Parathyroid adenoma (tissue), 2 donors: Measurements from ENCODE around the gene FBN2.

ENCODE experiments used
- H2AFZ ChIP-seq: fragments of 300-600 bp; sonication (generic); one replicate; pipeline ENCODE4 v1.7.0; 2017; ENCODE audit warnings: antibody characterized with exemption, mild to moderate bottlenecking
- H3K27ac ChIP-seq: fragments of 300-600 bp; sonication (generic); one replicate; pipeline ENCODE4 v1.7.0; 2017
- H3K27me3 ChIP-seq: fragments of 300-600 bp; sonication (generic); one replicate; pipeline ENCODE4 v1.7.0; 2017; ENCODE audit warnings: low read length; ENCODE audit not compliant: control insufficient read depth, insufficient read depth
- H3K36me3 ChIP-seq: fragments of 300-600 bp; sonication (generic); one replicate; pipeline ENCODE4 v1.7.0; 2017; ENCODE audit warnings: low read length; ENCODE audit not compliant: control insufficient read depth, insufficient read depth
- H3K4me1 ChIP-seq: fragments of 300-600 bp; sonication (generic); one replicate; pipeline ENCODE4 v1.7.0; 2017; ENCODE audit warnings: control low read depth
- H3K4me2 ChIP-seq: fragments of 300-600 bp; sonication (generic); one replicate; pipeline ENCODE4 v1.7.0; 2017; ENCODE audit warnings: low read length
- H3K4me3 ChIP-seq: fragments of 300-600 bp; sonication (generic); one replicate; pipeline ENCODE4 v1.7.0; 2017; ENCODE audit warnings: low read depth, low read length
- H3K79me2 ChIP-seq: fragments of 300-600 bp; sonication (generic); one replicate; pipeline ENCODE4 v1.7.0; 2017; ENCODE audit warnings: control low read depth
- H3K9ac ChIP-seq: fragments of 300-600 bp; sonication (generic); one replicate; pipeline ENCODE4 v1.7.0; 2017; ENCODE audit warnings: mild to moderate bottlenecking
- H3K9me3 ChIP-seq: fragments of 300-600 bp; sonication (generic); one replicate; pipeline ENCODE4 v1.7.0; 2017; ENCODE audit warnings: low read length; ENCODE audit not compliant: control insufficient read depth
- TF ChIP-seq, protein P1 (sequence below): fragments of 300-600 bp; sonication (generic); IDR thresholded peaks from one replicate; pipeline ENCODE4 v1.7.0; 2017; ENCODE audit warnings: antibody characterized with exemption, mild to moderate bottlenecking
- donor health status: primary hyperparathyroidism.

Gene FBN2

GRCh38 chr5:128338649-128339048 lies 199.4 kb downstream of the FBN2 start:
- Histone ChIP-seq H2AFZ (no peak overlapping the region), H3K4me2 (no peak overlapping the region), H3K9ac (no peak overlapping the region), H3K36me3 (no peaks in the 10 kb centered on the region), H3K79me2 (no peaks in the 10 kb centered on the region), H3K27me3 (no peaks in the 10 kb centered on the region), H3K27ac (no peak overlapping the region), H3K9me3 (no peaks in the 10 kb centered on the region), H3K4me1 (no peaks in the 10 kb centered on the region), H3K4me3 (no peak overlapping the region)
- TF ChIP-seq, protein P1, sequence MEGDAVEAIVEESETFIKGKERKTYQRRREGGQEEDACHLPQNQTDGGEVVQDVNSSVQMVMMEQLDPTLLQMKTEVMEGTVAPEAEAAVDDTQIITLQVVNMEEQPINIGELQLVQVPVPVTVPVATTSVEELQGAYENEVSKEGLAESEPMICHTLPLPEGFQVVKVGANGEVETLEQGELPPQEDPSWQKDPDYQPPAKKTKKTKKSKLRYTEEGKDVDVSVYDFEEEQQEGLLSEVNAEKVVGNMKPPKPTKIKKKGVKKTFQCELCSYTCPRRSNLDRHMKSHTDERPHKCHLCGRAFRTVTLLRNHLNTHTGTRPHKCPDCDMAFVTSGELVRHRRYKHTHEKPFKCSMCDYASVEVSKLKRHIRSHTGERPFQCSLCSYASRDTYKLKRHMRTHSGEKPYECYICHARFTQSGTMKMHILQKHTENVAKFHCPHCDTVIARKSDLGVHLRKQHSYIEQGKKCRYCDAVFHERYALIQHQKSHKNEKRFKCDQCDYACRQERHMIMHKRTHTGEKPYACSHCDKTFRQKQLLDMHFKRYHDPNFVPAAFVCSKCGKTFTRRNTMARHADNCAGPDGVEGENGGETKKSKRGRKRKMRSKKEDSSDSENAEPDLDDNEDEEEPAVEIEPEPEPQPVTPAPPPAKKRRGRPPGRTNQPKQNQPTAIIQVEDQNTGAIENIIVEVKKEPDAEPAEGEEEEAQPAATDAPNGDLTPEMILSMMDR, result no peak

DNA sequence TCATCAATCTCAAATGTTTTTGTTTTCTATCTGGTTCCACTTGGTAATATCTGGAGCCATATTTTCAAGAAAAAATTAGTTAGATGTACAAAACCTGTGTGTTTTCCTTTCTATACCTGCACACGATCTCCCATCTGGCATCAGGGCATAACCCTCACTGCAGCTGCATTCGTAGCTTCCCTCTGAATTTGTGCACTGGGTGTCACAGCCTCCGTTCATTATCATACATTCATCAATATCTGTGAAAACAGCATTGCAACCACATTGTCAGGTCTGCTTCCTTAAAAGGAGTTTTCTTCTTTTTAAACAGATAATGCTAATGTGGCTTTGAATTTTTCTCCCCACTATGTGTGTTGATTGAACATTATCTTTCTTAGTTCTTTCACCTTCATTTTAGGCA lies 202.7 kb downstream of the FBN2 start:
- TF ChIP-seq, protein P1, result no peak
- no peaks in the 10 kb centered on the region for H3K36me3 ChIP-seq
- no peak overlapping the region for H2AFZ ChIP-seq
- H3K4me2 ChIP-seq, result no peak overlapping the region
- no peak overlapping the region for H3K9ac ChIP-seq
- no peak overlapping the region for H3K27ac ChIP-seq
- H3K4me1 ChIP-seq, result no peaks in the 10 kb centered on the region
- H3K27me3 ChIP-seq, result no peaks in the 10 kb centered on the region
- H3K79me2 ChIP-seq, result no peaks in the 10 kb centered on the region
- no peak overlapping the region for H3K4me3 ChIP-seq
- no peaks in the 10 kb centered on the region for H3K9me3 ChIP-seq

DNA sequence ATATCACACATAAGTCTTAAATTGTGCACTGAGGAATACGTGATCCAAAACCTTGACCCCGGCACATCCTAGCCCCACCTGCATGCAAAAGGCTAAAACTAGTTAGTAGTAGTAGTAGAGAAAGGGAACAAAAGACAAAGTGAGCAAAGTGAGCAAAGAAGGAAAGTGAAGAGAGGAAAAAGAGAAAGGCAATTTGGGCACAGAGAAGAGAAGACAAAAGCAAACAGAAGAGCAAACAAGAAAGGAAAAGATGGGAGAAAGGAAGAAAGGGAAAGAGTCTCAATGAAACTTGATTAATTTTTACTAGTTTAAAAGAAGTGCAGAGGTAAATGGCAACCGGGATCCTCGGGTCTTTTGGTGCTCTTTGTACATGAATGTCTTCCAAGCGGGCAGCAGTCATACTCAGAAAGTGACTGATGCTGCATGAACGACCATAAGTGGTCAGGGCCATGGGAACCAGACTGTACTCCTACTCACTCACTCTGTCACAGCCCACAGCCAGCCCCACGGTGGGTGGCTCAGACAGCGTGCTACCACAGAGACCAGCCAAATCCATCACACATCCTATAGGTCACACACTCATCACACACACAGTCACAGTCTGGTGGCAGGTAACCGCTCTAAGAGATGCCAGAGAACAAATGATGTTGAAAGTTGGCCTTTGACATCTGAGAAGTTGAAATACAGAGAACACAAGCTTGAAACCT lies 203.9 kb downstream of the FBN2 start:
- no peaks in the 10 kb centered on the region for H3K79me2 ChIP-seq
- no peak overlapping the region for H3K9ac ChIP-seq
- H3K4me1 ChIP-seq, result no peaks in the 10 kb centered on the region
- no peaks in the 10 kb centered on the region for H3K9me3 ChIP-seq
- H2AFZ ChIP-seq, result no peak overlapping the region
- no peak overlapping the region for H3K4me2 ChIP-seq
- no peak overlapping the region for H3K4me3 ChIP-seq
- H3K36me3 ChIP-seq, result no peaks in the 10 kb centered on the region
- TF ChIP-seq, protein P1, result no peak
- no peaks in the 10 kb centered on the region for H3K27me3 ChIP-seq
- no peak overlapping the region for H3K27ac ChIP-seq

DNA sequence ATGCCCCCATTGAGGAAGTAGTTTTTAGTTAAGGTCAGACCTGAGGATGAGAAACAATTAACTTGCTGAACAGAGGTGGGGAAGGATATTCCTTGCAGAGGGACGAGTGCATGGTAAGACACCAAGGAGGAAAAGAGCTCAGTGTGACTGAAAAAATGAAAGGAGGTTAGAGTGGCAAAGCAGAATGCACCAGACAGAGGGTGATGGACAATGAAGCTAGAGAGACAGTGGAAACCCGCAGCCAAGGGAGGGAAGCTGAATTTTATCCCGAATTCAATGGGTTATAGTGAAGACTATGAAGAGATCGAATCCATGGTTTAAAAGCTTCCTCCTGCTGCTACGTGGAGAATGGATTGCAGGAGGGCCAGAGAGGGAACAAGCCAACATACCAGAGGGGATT lies 206.8 kb downstream of the FBN2 start:
- no peak overlapping the region for H3K27ac ChIP-seq
- H3K27me3 ChIP-seq, result no peaks in the 10 kb centered on the region
- no peaks in the 10 kb centered on the region for H3K9me3 ChIP-seq
- no peak overlapping the region for H3K4me2 ChIP-seq
- no peak overlapping the region for H2AFZ ChIP-seq
- H3K4me3 ChIP-seq, result no peak overlapping the region
- H3K9ac ChIP-seq, result no peak overlapping the region
- H3K4me1 ChIP-seq, result no peaks in the 10 kb centered on the region
- TF ChIP-seq, protein P1, result no peak
- H3K36me3 ChIP-seq, result no peaks in the 10 kb centered on the region
- no peaks in the 10 kb centered on the region for H3K79me2 ChIP-seq

GRCh38 chr5:128329386-128329939 lies 208.6 kb downstream of the FBN2 start:
- no peak overlapping the region for H3K4me3 ChIP-seq
- TF ChIP-seq, protein P1, result no peak
- H3K27me3 ChIP-seq, result no peaks in the 10 kb centered on the region
- no peaks in the 10 kb centered on the region for H3K36me3 ChIP-seq
- no peaks in the 10 kb centered on the region for H3K79me2 ChIP-seq
- no peak overlapping the region for H2AFZ ChIP-seq
- no peaks in the 10 kb centered on the region for H3K9me3 ChIP-seq
- no peak overlapping the region for H3K4me2 ChIP-seq
- H3K9ac ChIP-seq, result no peak overlapping the region
- no peak overlapping the region for H3K27ac ChIP-seq
- no peaks in the 10 kb centered on the region for H3K4me1 ChIP-seq
